IMR-90 (cell line): ENCODE results near the gene CARMIL1. TPM values are rescaled to one million over a fixed set of nuclear protein-coding genes. Genes with fewer than 3 reads are reported as not detected.

ENCODE experiments used
- ATAC-seq: fragments of 200-7000 bp; cut with Tn5 transposase; 2 replicates; pipeline ENCODE4 v1.9.1; 2020; ENCODE audit warnings: low read depth, mild to moderate bottlenecking, moderate library complexity
- BruUV-seq: library from RNA; stranded (reverse); fragments of 400-500 nt; replicated peaks from 2 replicates; lab custom pipeline; 2021; lab: Mats Ljungman, UMichigan
- CTCF ChIA-PET: fragments of 300-600 bp; formaldehyde crosslinking; extraction: SDS; loops from one replicate; lab custom pipeline; 2021; ENCODE audit warnings: antibody characterized with exemption; lab: Yijun Ruan, JAX
- POLR2A ChIA-PET: fragments of 300-600 bp; sonication (Branson Sonifier 250); formaldehyde crosslinking; loops from one replicate; lab custom pipeline; 2022; ENCODE audit warnings: antibody characterized with exemption; ENCODE audit not compliant: unreplicated experiment; lab: Charles Lee
- DNase-seq: peaks from one replicate; pipeline ENCODE4 v3.0.0; 2013
- H2AFZ ChIP-seq: replicated peaks from 2 replicates; pipeline ENCODE3; 2013; ENCODE audit warnings: low read length, mild to moderate bottlenecking; ENCODE audit not compliant: poor library complexity
- H2AK5ac ChIP-seq: 2 replicates; pipeline ENCODE4 v1.6.1; 2013; ENCODE audit warnings: low read depth, low read length, inconsistent platforms
- H2AK9ac ChIP-seq: replicated peaks from 2 replicates; pipeline ENCODE3; 2013; ENCODE audit warnings: mild to moderate bottlenecking, low read depth, low read length, moderate library complexity; ENCODE audit not compliant: poor library complexity
- H2BK120ac ChIP-seq: 2 replicates; pipeline ENCODE4 v1.6.1; 2013; ENCODE audit warnings: low read depth, low read length, inconsistent platforms
- H2BK15ac ChIP-seq: 3 replicates; pipeline ENCODE4 v1.6.1; 2013; ENCODE audit warnings: low read depth, low read length, inconsistent platforms
- H2BK20ac ChIP-seq: 2 replicates; pipeline ENCODE4 v1.6.1; 2013; ENCODE audit warnings: low read depth, mild to moderate bottlenecking, inconsistent platforms, low read length, moderate library complexity
- H2BK5ac ChIP-seq: 2 replicates; pipeline ENCODE4 v1.6.1; 2013; ENCODE audit warnings: mild to moderate bottlenecking, low read depth, low read length, inconsistent platforms; ENCODE audit not compliant: poor library complexity, severe bottlenecking
- H3K14ac ChIP-seq: replicated peaks from 2 replicates; pipeline ENCODE4 v1.6.1; 2013; ENCODE audit warnings: low read depth, low read length, inconsistent platforms
- H3K18ac ChIP-seq: 2 replicates; pipeline ENCODE4 v1.6.1; 2013; ENCODE audit warnings: low read depth, low read length, control low read depth
- H3K23ac ChIP-seq: 2 replicates; pipeline ENCODE4 v1.6.1; 2013; ENCODE audit warnings: low read depth, low read length, inconsistent platforms
- H3K27ac ChIP-seq: 2 replicates; pipeline ENCODE4 v1.5.1; 2013; ENCODE audit warnings: mild to moderate bottlenecking, control low read depth, low read length; ENCODE audit not compliant: insufficient read depth
- H3K27me3 ChIP-seq: 2 replicates; pipeline ENCODE4 v1.6.1; 2013; ENCODE audit warnings: low read length; ENCODE audit not compliant: control insufficient read depth, insufficient read depth
- H3K36me3 ChIP-seq: 2 replicates; pipeline ENCODE4 v1.6.1; 2013; ENCODE audit warnings: low read length, mixed read lengths; ENCODE audit not compliant: control insufficient read depth, insufficient read depth
- H3K4ac ChIP-seq: 2 replicates; pipeline ENCODE4 v1.6.1; 2013; ENCODE audit warnings: low read depth, low read length, inconsistent platforms
- H3K4me1 ChIP-seq: 2 replicates; pipeline ENCODE4 v1.6.1; 2013; ENCODE audit warnings: low read length, mixed read lengths; ENCODE audit not compliant: control insufficient read depth, insufficient read depth
- H3K4me2 ChIP-seq: 2 replicates; pipeline ENCODE4 v1.6.1; 2013; ENCODE audit warnings: low read depth, mild to moderate bottlenecking, control low read depth, low read length, moderate library complexity
- H3K4me3 ChIP-seq: 2 replicates; pipeline ENCODE4 v1.5.1; 2013; ENCODE audit warnings: low read depth, mild to moderate bottlenecking, control low read depth, low read length, moderate library complexity; ENCODE audit not compliant: insufficient read depth
- H3K56ac ChIP-seq: 2 replicates; pipeline ENCODE4 v1.6.1; 2013; ENCODE audit warnings: low read length, inconsistent platforms; ENCODE audit not compliant: insufficient read depth; ENCODE audit errors: extremely low read depth
- H3K79me1 ChIP-seq, 2 experiments: 2 replicates each; pipeline ENCODE4 v1.6.1; 2013; ENCODE audit warnings: low read length in 2 of 2, inconsistent platforms in 1 of 2, low read depth in 1 of 2
- H3K9ac ChIP-seq: 2 replicates; pipeline ENCODE4 v1.6.1; 2013; ENCODE audit warnings: low read depth, low read length, control low read depth
- H3K9me1 ChIP-seq: 2 replicates; pipeline ENCODE4 v1.6.1; 2013; ENCODE audit warnings: low read length, inconsistent platforms; ENCODE audit not compliant: insufficient read depth
- H3K9me3 ChIP-seq: 2 replicates; pipeline ENCODE4 v1.6.1; 2013; ENCODE audit warnings: low read length; ENCODE audit not compliant: control insufficient read depth, insufficient read depth
- H4K20me1 ChIP-seq: 2 replicates; pipeline ENCODE4 v1.6.1; 2013; ENCODE audit warnings: low read length, inconsistent platforms; ENCODE audit not compliant: insufficient read depth
- H4K5ac ChIP-seq: 2 replicates; pipeline ENCODE4 v1.6.1; 2013; ENCODE audit warnings: mild to moderate bottlenecking, low read depth, low read length, control low read depth
- H4K8ac ChIP-seq, 2 experiments: 2 replicates each; pipeline ENCODE4 v1.6.1; 2013; ENCODE audit warnings: low read depth in 2 of 2, low read length in 2 of 2, control low read depth in 1 of 2, inconsistent platforms in 1 of 2
- H4K91ac ChIP-seq: 2 replicates; pipeline ENCODE4 v1.6.1; 2013; ENCODE audit warnings: low read depth, low read length, inconsistent platforms; ENCODE audit not compliant: insufficient read depth
- BHLHE40 ChIP-seq: fragments of 150-350 bp; IDR thresholded peaks from 2 replicates; pipeline ENCODE4 v1.6.1; 2016; ENCODE audit warnings: mild to moderate bottlenecking, low read depth, low read length
- CEBPB ChIP-seq: IDR thresholded peaks from 2 replicates; pipeline ENCODE4 v1.6.1; 2012; ENCODE audit warnings: low read depth, low read length, improper control_type of control experiment
- CHD1 ChIP-seq: IDR thresholded peaks from 2 replicates; pipeline ENCODE4 v1.6.1; 2012; ENCODE audit warnings: low read depth, low read length, improper control_type of control experiment
- CTCF ChIP-seq: conservative IDR thresholded peaks from 2 replicates; pipeline ENCODE4 v1.5.1; 2012; ENCODE audit warnings: mild to moderate bottlenecking, low read depth, low read length, improper control_type of control experiment
- ELK1 ChIP-seq: fragments of 150-350 bp; IDR thresholded peaks from 2 replicates; pipeline ENCODE4 v1.6.1; 2016; ENCODE audit warnings: low read depth, mild to moderate bottlenecking, low read length, moderate library complexity, borderline replicate concordance
- FOS ChIP-seq: fragments of 150-350 bp; IDR thresholded peaks from 2 replicates; pipeline ENCODE4 v1.6.1; 2016; ENCODE audit warnings: low read depth, low read length
- MAFK ChIP-seq: IDR thresholded peaks from 2 replicates; pipeline ENCODE4 v1.6.1; 2012; ENCODE audit warnings: low read depth, low read length, improper control_type of control experiment
- MAZ ChIP-seq: IDR thresholded peaks from 2 replicates; pipeline ENCODE4 v1.6.1; 2012; ENCODE audit warnings: low read depth, mild to moderate bottlenecking, low read length, improper control_type of control experiment, moderate library complexity, borderline replicate concordance
- MXI1 ChIP-seq: IDR thresholded peaks from 2 replicates; pipeline ENCODE4 v1.6.1; 2012; ENCODE audit warnings: low read depth, mild to moderate bottlenecking, low read length, moderate library complexity, borderline replicate concordance
- NFE2L2 ChIP-seq: fragments of 150-350 bp; IDR thresholded peaks from 2 replicates; pipeline ENCODE4 v1.6.1; 2016; ENCODE audit warnings: low read depth, mild to moderate bottlenecking, low read length
- POLR2A ChIP-seq: IDR thresholded peaks from 2 replicates; pipeline ENCODE4 v1.6.1; 2012; ENCODE audit warnings: mild to moderate bottlenecking, low read depth, low read length
- RAD21 ChIP-seq: IDR thresholded peaks from 2 replicates; pipeline ENCODE4 v1.6.1; 2012; ENCODE audit warnings: low read length, improper control_type of control experiment
- RCOR1 ChIP-seq: IDR thresholded peaks from 2 replicates; pipeline ENCODE4 v1.6.1; 2012; ENCODE audit warnings: mild to moderate bottlenecking, low read length, improper control_type of control experiment; ENCODE audit not compliant: insufficient replicate concordance
- RFX5 ChIP-seq: IDR thresholded peaks from 2 replicates; pipeline ENCODE4 v1.8.0; 2012; ENCODE audit warnings: low read depth, mild to moderate bottlenecking, low read length, moderate library complexity
- SMC3 ChIP-seq: fragments of 150-350 bp; IDR thresholded peaks from 2 replicates; pipeline ENCODE4 v1.6.1; 2016; ENCODE audit warnings: low read depth, mild to moderate bottlenecking, antibody characterized with exemption, low read length, moderate library complexity
- USF2 ChIP-seq: fragments of 150-350 bp; IDR thresholded peaks from 2 replicates; pipeline ENCODE4 v1.6.1; 2017; ENCODE audit warnings: mild to moderate bottlenecking, antibody characterized with exemption, low read length, low read depth
- WGBS, 2 experiments: methylation state at CpG; one replicate each; pipeline versions ENCODE4 v1.1.5 to v1.1.7; 2013; ENCODE audit warnings: missing lambda C conversion rate in 2 of 2; ENCODE audit not compliant: insufficient read length in 1 of 2; ENCODE audit errors: extremely low coverage in 2 of 2; 5-methylcytosine and 5-hydroxymethylcytosine counted together
- dilution Hi-C: fragments of 300-500 bp; cut with HindIII; formaldehyde crosslinking; loops from one replicate; pipeline ENCODE4 v1.14.3; 2018; ENCODE audit warnings: low sequenced_read_pairs; ENCODE audit not compliant: unreplicated experiment
- in situ Hi-C: fragments of 300-500 bp; cut with MboI; formaldehyde crosslinking; loops from 3 replicates; pipeline ENCODE4 v1.14.3; 2019; ENCODE audit warnings: low sequenced_read_pairs, inconsistent platforms, mixed read lengths
- intact Hi-C: fragments of 100-400 bp; cut with micrococcal nuclease; formaldehyde crosslinking; loops from 2 replicates; pipeline ENCODE4 v1.10.0; 2022
- polyA plus RNA-seq, 3 experiments: library from polyadenylated mRNA; depleted of rRNA; stranded (reverse); fragments of >200 nt; gene quantifications; 2 replicates each; pipeline ENCODE4 v1.2.3, GENCODE V29; 2012; ENCODE audit warnings: low replicate concordance in 1 of 3
- total RNA-seq: library from RNA; depleted of rRNA; stranded (reverse); fragments of >200 nt; gene quantifications from 2 replicates; pipeline ENCODE4 v1.2.3, GENCODE V29; 2012

CARMIL1 gene
- total and polyA plus RNA-seq, 2 of the 4 experiments (the other 2 are of a cell fraction) = 1.3 to 2.9 TPM

- Histone ChIP-seq H3K9ac (no peak overlapping the region), H4K8ac (no peak overlapping the region), H3K4ac (no peak overlapping the region), H3K14ac (no peak overlapping the region; the same call in 1 of the 2 replicates), H4K91ac (no peak overlapping the region), H3K36me3 (no peaks in the 10 kb centered on the region), H2BK120ac (no peak overlapping the region), H3K4me3 (no peak overlapping the region), H3K27ac (no peak overlapping the region), H2AK5ac (no peak overlapping the region), H2AK9ac (no peak overlapping the region), H3K23ac (no peak overlapping the region), H3K4me1 (peaks cover 3% of the 10 kb centered on the region; the same call in 1 of the 2 replicates), H4K20me1 (no peaks in the 10 kb centered on the region), H3K56ac (no peak overlapping the region), H3K18ac (no peak overlapping the region), H2BK15ac (no peak overlapping the region), H3K9me3 (no peaks in the 10 kb centered on the region), H2BK20ac (no peak overlapping the region), H3K4me2 (no peak overlapping the region), H3K27me3 (no peaks in the 10 kb centered on the region), H2BK5ac (no peak overlapping the region), H4K5ac (no peak overlapping the region), H2AFZ (no peak overlapping the region), H3K79me1 (no peaks in the 10 kb centered on the region; a peak in 1 of 4 replicates), H3K9me1 (peaks cover 4% of the 10 kb centered on the region)
- in situ Hi-C loops (no loop called here), intact Hi-C loops (no loop called here), dilution Hi-C loops (no loop called here)
- no TSS peak for BruUV-seq
- no peak for ATAC-seq
- TF ChIP-seq BHLHE40 = no peak
- TF ChIP-seq NFE2L2 = no peak
- no peak for TF ChIP-seq FOS
- no peak for TF ChIP-seq MXI1
- TF ChIP-seq RAD21 = no peak
- no peak for TF ChIP-seq MAFK
- TF ChIP-seq CTCF = no peak
- TF ChIP-seq ELK1 = no peak
- no peak for TF ChIP-seq RCOR1
- no peak for TF ChIP-seq CEBPB
- TF ChIP-seq CHD1 = no peak
- no peak for TF ChIP-seq SMC3
- no peak for TF ChIP-seq USF2
- TF ChIP-seq POLR2A = no peak
- no peak for TF ChIP-seq RFX5
- no peak for TF ChIP-seq MAZ
- no peak for DNase-seq
- CTCF ChIA-PET = no interaction called here
- POLR2A ChIA-PET = no interaction called here
- WGBS, 2 experiments = 80% methylated on average over 2 of the region's 4 CpGs; no CpG with 5 or more reads in 1 of the 2 experiments
Observed at GRCh38 chr6:25337431-25337830, 58.3 kb downstream of the CARMIL1 start.
